NOMO-1 treated with dmso at 0.1 percent for 144 hours (cell line): ENCODE data around the gene SLC25A33.
"Not testable (repeated sequence)": the region's sequence is repeated elsewhere in the genome, so short reads cannot be mapped to it uniquely, and the experiment has no call there.

Experiments
- DNase-seq: peaks from one replicate; lab custom pipeline; 2025; ENCODE audit not compliant: unreplicated experiment; lab: John Stamatoyannopoulos, UW

Gene SLC25A33

GRCh38 chr1:9618909-9619679, 79.8 kb downstream of the SLC25A33 start:
- DNase-seq = no peak

DNA sequence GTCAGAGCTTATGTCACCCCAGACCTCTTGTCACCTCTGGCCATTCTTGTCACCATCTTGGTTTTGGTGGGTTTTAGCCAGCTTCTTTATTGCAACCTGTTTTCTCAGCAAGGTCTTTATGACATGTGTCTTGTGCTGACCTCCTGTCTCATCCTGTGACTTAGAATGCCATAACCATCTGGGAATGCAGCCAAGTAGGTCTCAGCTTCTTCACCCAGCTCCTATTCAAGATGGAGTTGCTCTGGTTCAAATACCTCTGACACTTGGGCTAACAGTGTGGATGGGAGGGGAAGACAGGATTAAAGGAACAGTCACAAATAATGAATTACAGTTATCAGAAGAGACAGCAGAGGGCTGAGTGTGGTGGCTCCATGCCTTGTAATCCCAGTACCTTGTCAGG, 81.8 kb downstream of the SLC25A33 start:
- no peak for DNase-seq

- DNase-seq = no peak
Measured at GRCh38 chr1:9624081-9624480, 84.8 kb downstream of the SLC25A33 start.

- not testable (repeated sequence) for DNase-seq
Measured at GRCh38 chr1:9625030-9625429, 85.8 kb downstream of the SLC25A33 start.

GRCh38 chr1:9626201-9626608, 86.9 kb downstream of the SLC25A33 start:
- DNase-seq = no peak

- DNase-seq = no peak
Measured at GRCh38 chr1:9628541-9629444, 89.5 kb downstream of the SLC25A33 start.

GRCh38 chr1:9629445-9630201, 90.4 kb downstream of the SLC25A33 start:
- peak; percentile 93 for DNase-seq

- no peak for DNase-seq
Measured at GRCh38 chr1:9630331-9631111, 91.3 kb downstream of the SLC25A33 start.

DNA sequence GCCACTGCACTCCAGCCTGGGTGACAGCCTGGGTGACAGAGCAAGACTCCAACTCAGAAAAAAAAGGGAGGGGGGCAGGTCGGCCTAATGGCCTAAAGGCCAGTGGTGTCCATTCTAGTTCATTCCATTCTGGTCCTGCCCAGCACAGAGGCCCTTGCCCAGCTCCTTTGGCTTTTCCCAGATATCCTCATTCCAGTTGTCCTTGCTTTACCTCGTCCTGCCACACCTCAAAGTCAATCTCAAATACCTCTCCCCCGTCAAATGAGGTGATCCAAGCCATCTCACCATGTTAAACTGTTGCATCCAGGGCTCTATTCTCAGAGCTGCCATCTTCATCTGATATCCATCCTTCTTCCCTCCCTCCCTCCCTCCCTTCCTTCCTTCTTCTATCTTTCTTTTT, 92.3 kb downstream of the SLC25A33 start:
- DNase-seq = no peak

DNA sequence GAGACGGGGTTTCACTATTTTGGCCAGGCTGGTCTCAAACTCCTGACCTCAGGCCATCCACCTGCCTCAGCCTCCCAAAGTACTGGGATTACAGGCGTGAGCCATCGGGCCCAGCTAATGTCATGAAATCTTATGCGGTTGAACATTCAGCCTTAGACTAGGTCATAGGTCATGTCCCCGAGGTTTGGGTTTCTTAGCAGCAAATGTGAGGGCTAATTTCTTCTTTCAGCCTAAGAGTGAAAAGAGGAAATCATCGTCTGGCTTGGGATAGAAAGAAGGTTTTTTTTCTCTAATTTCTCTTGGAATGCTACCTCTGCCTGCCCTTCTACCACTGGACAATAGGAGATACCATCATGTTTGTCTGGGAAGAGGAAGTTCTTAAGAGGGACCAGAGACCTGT, 94.2 kb downstream of the SLC25A33 start:
- no peak for DNase-seq

DNA sequence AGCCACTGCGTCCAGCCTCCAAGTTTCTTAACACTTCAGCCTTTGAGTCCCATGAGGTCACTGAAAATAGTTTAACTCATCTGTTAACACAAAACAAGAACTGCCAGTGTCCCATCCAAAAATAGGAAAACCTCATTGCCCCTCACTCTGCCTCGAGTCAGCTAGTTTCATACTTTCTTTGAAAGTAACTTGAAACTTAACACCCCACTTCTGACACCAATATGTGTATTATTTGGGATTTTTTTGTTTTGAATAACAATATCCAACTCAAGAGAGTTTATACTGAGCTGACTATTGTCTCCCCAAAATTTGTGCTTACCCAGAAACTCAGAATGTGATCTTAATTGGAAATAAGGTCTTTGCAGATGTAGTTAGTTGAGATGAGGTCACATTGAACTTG, 95.3 kb downstream of the SLC25A33 start:
- no peak for DNase-seq
